HepG2 (cell line): ENCODE data around the gene BMPER. TPM values are rescaled to one million over a fixed set of nuclear protein-coding genes. Genes with fewer than 3 reads are reported as not detected.

Source experiments
- ARNT2 ChIP-seq: sonication (generic); formaldehyde crosslinking; IDR thresholded peaks from 2 replicates; pipeline ENCODE4 v1.8.0; 2022; ENCODE audit warnings: mild to moderate bottlenecking, low read depth, missing genetic modification reagents, moderate library complexity
- ATF1 ChIP-seq: IDR thresholded peaks from 2 replicates; pipeline ENCODE4 v1.6.1; 2016; ENCODE audit warnings: mild to moderate bottlenecking, control low read depth
- CC2D1A ChIP-seq: sonication (generic); formaldehyde crosslinking; IDR thresholded peaks from 2 replicates; pipeline ENCODE4 v1.8.1; 2023; ENCODE audit warnings: mild to moderate bottlenecking, missing genetic modification reagents
- FOXA3 ChIP-seq: IDR thresholded peaks from 2 replicates; pipeline ENCODE4 v1.6.1; 2016; ENCODE audit warnings: missing genetic modification reagents, missing compliant biosample characterization
- FOXK2 ChIP-seq: fragments of 450-650 bp; IDR thresholded peaks from 2 replicates; pipeline ENCODE4 v1.6.1; 2016
- FOXP1 ChIP-seq, 2 experiments: fragments of 450-650 bp in 1 of 2; IDR thresholded peaks; 2 replicates each; pipeline ENCODE4 v1.6.1; 2017 to 2018; ENCODE audit warnings: antibody characterized with exemption in 1 of 2
- GATA4 ChIP-seq: sonication (generic); IDR thresholded peaks from 2 replicates; pipeline ENCODE4 v1.6.1; 2016; ENCODE audit warnings: antibody characterized with exemption, low read depth, borderline replicate concordance
- GPBP1L1 ChIP-seq: sonication (generic); formaldehyde crosslinking; IDR thresholded peaks from 2 replicates; pipeline ENCODE4 v1.5.0; 2020; ENCODE audit warnings: mild to moderate bottlenecking, missing genetic modification reagents
- ISL2 ChIP-seq: sonication (generic); formaldehyde crosslinking; IDR thresholded peaks from 2 replicates; pipeline ENCODE4 v1.5.0; 2020; ENCODE audit warnings: missing genetic modification reagents
- LCORL ChIP-seq, 2 experiments: fragments of 450-650 bp in 1 of 2; sonication (generic) in 1 of 2; formaldehyde crosslinking in 1 of 2; IDR thresholded peaks; 2 replicates each; pipeline versions ENCODE4 v1.5.0 to v1.6.1; 2017 to 2020; ENCODE audit warnings: antibody characterized with exemption in 1 of 2, missing genetic modification reagents in 1 of 2
- MAFG ChIP-seq: sonication (generic); formaldehyde crosslinking; IDR thresholded peaks from 2 replicates; pipeline ENCODE4 v1.5.1; 2020; ENCODE audit warnings: mild to moderate bottlenecking, missing genetic modification reagents
- MXI1 ChIP-seq: IDR thresholded peaks from 3 replicates; pipeline ENCODE4 v1.6.1; 2012; ENCODE audit warnings: low read depth, low read length, inconsistent platforms, borderline replicate concordance
- NPAS2 ChIP-seq: sonication (generic); formaldehyde crosslinking; IDR thresholded peaks from 2 replicates; pipeline ENCODE4 v1.8.0; 2022; ENCODE audit warnings: mild to moderate bottlenecking, missing genetic modification reagents, borderline replicate concordance
- PREB ChIP-seq: sonication (generic); formaldehyde crosslinking; IDR thresholded peaks from 2 replicates; pipeline ENCODE4 v1.4.0; 2020; ENCODE audit warnings: missing genetic modification reagents
- SATB2 ChIP-seq: sonication (generic); formaldehyde crosslinking; IDR thresholded peaks from 2 replicates; pipeline ENCODE4 v1.5.0; 2020; ENCODE audit warnings: missing genetic modification reagents
- WIZ ChIP-seq: sonication (generic); formaldehyde crosslinking; IDR thresholded peaks from 2 replicates; pipeline ENCODE4 v1.5.1; 2020; ENCODE audit warnings: mild to moderate bottlenecking, missing genetic modification reagents
- ZBTB21 ChIP-seq: sonication (generic); formaldehyde crosslinking; IDR thresholded peaks from 2 replicates; pipeline ENCODE4 v1.4.0; 2020; ENCODE audit warnings: missing genetic modification reagents
- ZGPAT ChIP-seq: IDR thresholded peaks from 2 replicates; pipeline ENCODE4 v1.6.1; 2016; ENCODE audit warnings: mild to moderate bottlenecking
- ZNF136 ChIP-seq: sonication (generic); formaldehyde crosslinking; IDR thresholded peaks from 2 replicates; pipeline ENCODE4 v1.8.1; 2022; ENCODE audit warnings: low read depth, mild to moderate bottlenecking, moderate library complexity, missing genetic modification reagents
- ZNF382 ChIP-seq: sonication (generic); formaldehyde crosslinking; IDR thresholded peaks from 2 replicates; pipeline ENCODE4 v1.5.0; 2020; ENCODE audit warnings: missing genetic modification reagents, mild to moderate bottlenecking, borderline replicate concordance
- ZNF512 ChIP-seq: sonication (generic); formaldehyde crosslinking; IDR thresholded peaks from 2 replicates; pipeline ENCODE4 v1.4.0; 2020; ENCODE audit warnings: mild to moderate bottlenecking, missing genetic modification reagents
- ZNF639 ChIP-seq: conservative IDR thresholded peaks from 2 replicates; pipeline ENCODE4 v1.6.1; 2018; ENCODE audit warnings: missing genetic modification reagents
- ZNF777 ChIP-seq: sonication (generic); formaldehyde crosslinking; IDR thresholded peaks from 2 replicates; pipeline ENCODE4 v1.4.0; 2020; ENCODE audit warnings: missing genetic modification reagents
- polyA plus RNA-seq, 8 experiments: library from polyadenylated mRNA; depleted of rRNA in 3 of 8; stranded (reverse) in 7 of 8; unstranded in 1 of 8; fragments of >200 nt; fragmentation: Illumina TruSeq in 4 of 8; extraction: Trizol in 4 of 8; gene quantifications; 2 replicates each; pipeline versions ENCODE4 v1.2.1 to v1.2.3, GENCODE V29; 2011 to 2016; ENCODE audit warnings: low read depth in 4 of 8, missing spikeins in 1 of 8, mixed read lengths in 1 of 8; ENCODE audit not compliant: insufficient read depth in 1 of 8
- total RNA-seq, 5 experiments: library from RNA; depleted of rRNA; stranded (reverse); fragments of >200 nt; fragmentation: Illumina TruSeq; extraction: Trizol; gene quantifications; 2 replicates each; pipeline ENCODE4 v1.2.3, GENCODE V29; 2016; ENCODE audit warnings: low read depth in 1 of 5

BMPER gene
- total and polyA plus RNA-seq, 2 of the 13 experiments (the other 11 are each of a cell fraction or from before 2014, with no cell fraction given), result not detected

- TF ChIP-seq WIZ (CRISPR knock-in tag) (peak; percentile 32; the same call in 1 of the 2 replicates), CC2D1A (no peak), ZGPAT (CRISPR knock-in tag) (peak; percentile 63), FOXK2 (0 out of 2 replicates have a peak, but pooled peaks have one; percentile 26), GPBP1L1 (CRISPR knock-in tag) (no peak), PREB (CRISPR knock-in tag) (no peak), ZNF777 (CRISPR knock-in tag) (no peak), NPAS2 (no peak), SATB2 (CRISPR knock-in tag) (no peak), FOXA3 (CRISPR knock-in tag) (peak; percentile 62), ATF1 (CRISPR knock-in tag) (peak; percentile 48; the same call in 1 of the 2 replicates), MAFG (CRISPR knock-in tag) (no peak), FOXP1 (IDR thresholded peaks at IDR 0.05) (no peak), FOXP1 (CRISPR knock-in tag; IDR thresholded peaks at IDR 0.05) (peak; percentile 79), ZNF512 (CRISPR knock-in tag) (no peak), MXI1 (peak; percentile 14; the same call in 1 of the 3 replicates), ZNF136 (CRISPR knock-in tag) (no peak), LCORL (IDR thresholded peaks at IDR 0.05) (no peak), LCORL (CRISPR knock-in tag; IDR thresholded peaks at IDR 0.05) (no peak; the same call in 1 of the 2 replicates), ZNF639 (CRISPR knock-in tag) (no peak; the same call in 1 of the 2 replicates), ISL2 (CRISPR knock-in tag) (peak; percentile 83), ARNT2 (no peak), GATA4 (peak; percentile 81; the same call in 1 of the 2 replicates), ZBTB21 (CRISPR knock-in tag) (no peak), ZNF382 (no peak)
Observed at GRCh38 chr7:34036051-34036920, 130.9 kb downstream of the BMPER start (continued).
